ENCODE data around the gene LDLRAP1.
"Not testable (repeated sequence)": the region's sequence is repeated elsewhere in the genome, so short reads cannot be mapped to it uniquely, and the experiment has no call there.

The LDLRAP1 gene

GRCh38 chr1:25575191-25575590 lies 31.8 kb downstream of the LDLRAP1 start:
- intact Hi-C loops (cut with micrococcal nuclease): no loop called here
- Mint-ChIP-seq H3K27ac (no peak overlapping the region), H3K4me3 (no peak overlapping the region), H3K27me3 (peaks cover 13% of the 10 kb centered on the region), H3K36me3 (ENCODE audit: low read depth) (no peaks in the 10 kb centered on the region), H3K4me1 (ENCODE audit: low read depth) (no peaks in the 10 kb centered on the region), H3K9me3 (no peaks in the 10 kb centered on the region)

GRCh38 chr1:25576459-25577133 lies 33.2 kb downstream of the LDLRAP1 start:
- H3K9me3 Mint-ChIP-seq: no peaks in the 10 kb centered on the region
- H3K27ac Mint-ChIP-seq: no peak overlapping the region
- peaks cover 9% of the 10 kb centered on the region for H3K4me1 Mint-ChIP-seq (ENCODE audit: low read depth)
- intact Hi-C loops (cut with micrococcal nuclease): no loop called here
- no peak overlapping the region for H3K4me3 Mint-ChIP-seq
- no peaks in the 10 kb centered on the region for H3K36me3 Mint-ChIP-seq (ENCODE audit: low read depth)
- peaks cover 15% of the 10 kb centered on the region for H3K27me3 Mint-ChIP-seq

DNA sequence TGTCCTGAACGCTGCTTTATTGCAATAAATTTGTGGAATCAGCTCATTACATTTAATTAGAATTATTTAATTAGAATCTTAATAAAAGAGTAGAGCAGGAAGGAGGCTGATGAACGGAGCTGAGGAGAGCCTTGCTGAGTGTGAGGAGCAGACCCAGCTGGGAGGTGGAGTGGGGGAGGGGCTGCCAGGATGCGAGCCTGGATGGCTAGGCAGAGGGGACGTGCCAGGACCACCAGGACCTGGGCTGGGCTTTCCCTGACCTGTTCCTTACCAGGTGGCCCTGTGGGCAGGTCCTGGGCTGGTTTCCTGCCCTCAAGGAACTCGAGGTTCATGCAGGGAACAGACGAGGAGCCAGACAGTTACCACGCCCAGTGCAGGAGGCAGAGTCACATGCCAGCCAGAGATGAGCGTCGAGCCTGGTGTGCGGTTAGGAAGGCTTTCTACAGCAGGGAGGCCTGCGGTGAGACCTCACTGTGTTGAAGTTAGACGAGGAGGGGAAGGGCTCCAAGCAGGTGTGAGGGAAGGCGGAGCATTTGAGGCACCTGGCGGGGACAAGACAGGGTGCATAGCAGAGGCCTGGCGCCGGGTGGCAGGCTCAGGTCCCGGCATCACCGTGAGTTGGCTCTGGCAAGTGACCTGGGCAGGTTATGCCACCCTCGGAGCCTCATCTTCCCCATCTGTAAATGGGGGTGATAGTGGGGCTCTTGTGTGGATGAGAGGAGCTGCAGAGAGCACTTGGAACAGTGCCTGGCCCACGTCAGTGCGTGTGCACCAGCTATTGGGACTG lies 33.9 kb downstream of the LDLRAP1 start:
- H3K27ac Mint-ChIP-seq: no peak overlapping the region

DNA sequence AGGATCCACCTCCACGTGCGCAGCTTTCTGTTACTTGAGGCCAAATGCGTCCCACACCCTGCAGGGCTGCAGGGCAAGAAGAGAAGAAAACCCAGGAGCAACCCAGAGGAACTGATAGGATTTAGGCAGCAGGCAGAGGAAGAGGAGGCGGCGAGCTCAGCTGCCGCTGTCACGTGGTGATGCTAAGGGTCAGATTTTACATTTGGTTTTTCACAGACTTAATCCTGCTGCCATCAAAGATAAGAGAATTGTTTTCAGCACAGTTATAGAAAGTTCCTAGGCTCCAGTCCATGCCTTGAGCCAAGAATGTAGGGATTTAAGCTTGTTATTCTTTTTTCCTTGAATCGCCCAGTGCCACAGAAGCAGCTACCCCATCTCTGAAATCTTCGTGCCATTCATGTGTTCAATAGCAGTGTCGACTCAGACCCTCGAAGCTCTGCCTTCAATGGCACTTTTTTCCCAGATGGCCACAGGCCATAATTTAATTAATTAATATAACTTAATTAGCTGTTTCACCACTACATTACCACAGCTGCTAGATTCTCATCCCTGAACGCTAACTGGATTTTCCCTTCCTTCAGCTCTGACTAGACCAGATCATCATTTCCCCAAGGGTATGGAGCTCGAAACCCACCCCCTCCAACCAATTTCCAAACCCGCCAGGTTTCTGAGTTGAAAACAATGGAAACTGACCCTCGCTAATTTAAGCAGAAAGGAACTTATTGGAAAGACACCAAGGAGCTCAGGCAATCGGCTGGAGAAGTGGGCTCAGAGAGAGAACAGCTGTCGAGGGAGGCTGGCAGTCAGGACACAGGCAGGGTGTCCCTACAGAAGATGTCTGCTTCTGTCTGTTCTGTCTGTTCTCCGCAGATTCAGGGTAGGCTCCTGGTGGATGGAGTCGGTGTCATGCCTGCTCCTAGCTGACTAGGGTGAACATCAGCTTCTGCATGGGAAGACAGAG lies 36.2 kb downstream of the LDLRAP1 start:
- Mint-ChIP-seq H3K4me3 (no peak overlapping the region), H3K27ac (no peak overlapping the region), H3K9me3 (no peaks in the 10 kb centered on the region), H3K36me3 (ENCODE audit: low read depth) (no peaks in the 10 kb centered on the region), H3K4me1 (ENCODE audit: low read depth) (peaks cover 9% of the 10 kb centered on the region), H3K27me3 (peaks cover 2% of the 10 kb centered on the region)
- intact Hi-C loops (cut with micrococcal nuclease): no loop called here

More for the DNA sequence above, 33.9 kb downstream of the LDLRAP1 start:
- Mint-ChIP-seq H3K4me3 (no peak overlapping the region), H3K27me3 (peaks cover 11% of the 10 kb centered on the region), H3K9me3 (no peaks in the 10 kb centered on the region), H3K4me1 (ENCODE audit: low read depth) (peaks cover 9% of the 10 kb centered on the region), H3K36me3 (ENCODE audit: low read depth) (no peaks in the 10 kb centered on the region)
- intact Hi-C loops (cut with micrococcal nuclease): no loop called here

DNA sequence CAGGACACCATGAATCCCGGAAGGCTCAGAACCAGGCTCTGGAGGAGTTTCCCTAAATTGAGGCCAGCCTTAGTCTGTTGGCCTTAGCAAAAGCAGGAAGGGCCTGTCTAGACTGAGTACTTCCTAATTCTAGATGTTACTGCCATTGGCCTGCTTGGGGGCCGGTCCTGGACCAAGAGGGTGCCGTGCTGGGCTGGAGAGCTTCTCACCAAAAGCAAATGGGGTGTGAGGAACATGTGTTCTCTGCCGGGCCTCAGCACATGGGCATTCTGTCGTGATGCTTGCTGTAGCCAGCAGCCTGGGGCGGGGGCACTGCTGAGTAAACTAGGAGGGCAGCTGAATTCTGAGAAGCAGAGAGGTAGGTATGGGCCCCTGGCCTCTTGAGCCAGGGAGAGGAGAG lies 37.5 kb downstream of the LDLRAP1 start:
- Mint-ChIP-seq H3K36me3 (ENCODE audit: low read depth) (no peaks in the 10 kb centered on the region), H3K27ac (no peak overlapping the region), H3K4me1 (ENCODE audit: low read depth) (peaks cover 14% of the 10 kb centered on the region), H3K4me3 (no peak overlapping the region), H3K27me3 (peaks cover 2% of the 10 kb centered on the region), H3K9me3 (no peaks in the 10 kb centered on the region)
- intact Hi-C loops (cut with micrococcal nuclease): no loop called here

GRCh38 chr1:25581764-25582163 lies 38.4 kb downstream of the LDLRAP1 start:
- Mint-ChIP-seq H3K4me3 (no peak overlapping the region), H3K27ac (no peak overlapping the region), H3K4me1 (ENCODE audit: low read depth) (peaks cover 14% of the 10 kb centered on the region), H3K9me3 (no peaks in the 10 kb centered on the region), H3K36me3 (ENCODE audit: low read depth) (no peaks in the 10 kb centered on the region), H3K27me3 (peaks cover 2% of the 10 kb centered on the region)
- intact Hi-C loops (cut with micrococcal nuclease): no loop called here

GRCh38 chr1:25583519-25584370 lies 40.3 kb downstream of the LDLRAP1 start:
- Mint-ChIP-seq H3K4me1 (ENCODE audit: low read depth) (peaks cover 14% of the 10 kb centered on the region), H3K27ac (no peak overlapping the region), H3K27me3 (peaks cover 4% of the 10 kb centered on the region), H3K9me3 (no peaks in the 10 kb centered on the region), H3K4me3 (no peak overlapping the region), H3K36me3 (ENCODE audit: low read depth) (no peaks in the 10 kb centered on the region)
- intact Hi-C loops (cut with micrococcal nuclease): no loop called here

- no peaks in the 10 kb centered on the region for H3K9me3 Mint-ChIP-seq
- H3K4me3 Mint-ChIP-seq: no peak overlapping the region
- peaks cover 2% of the 10 kb centered on the region for H3K27me3 Mint-ChIP-seq
- peaks cover 8% of the 10 kb centered on the region for H3K4me1 Mint-ChIP-seq (ENCODE audit: low read depth)
- H3K27ac Mint-ChIP-seq: no peak overlapping the region
- H3K36me3 Mint-ChIP-seq (ENCODE audit: low read depth): no peaks in the 10 kb centered on the region
- intact Hi-C loops (cut with micrococcal nuclease): no loop called here
These were observed 42.8 kb downstream of the LDLRAP1 start for GRCh38 chr1:25586181-25586588.

- H3K27me3 Mint-ChIP-seq: peaks cover 2% of the 10 kb centered on the region
- H3K4me1 Mint-ChIP-seq (ENCODE audit: low read depth): peaks cover 5% of the 10 kb centered on the region
- no peaks in the 10 kb centered on the region for H3K36me3 Mint-ChIP-seq (ENCODE audit: low read depth)
- intact Hi-C loops (cut with micrococcal nuclease): no loop called here
- no peaks in the 10 kb centered on the region for H3K9me3 Mint-ChIP-seq
- H3K27ac Mint-ChIP-seq: no peak overlapping the region
- no peak overlapping the region for H3K4me3 Mint-ChIP-seq
These were observed 43.9 kb downstream of the LDLRAP1 start for GRCh38 chr1:25587290-25587689.

- H3K4me1 Mint-ChIP-seq (ENCODE audit: low read depth); H3K4me3 Mint-ChIP-seq; H3K36me3 Mint-ChIP-seq (ENCODE audit: low read depth); H3K27me3 Mint-ChIP-seq; intact Hi-C loops (cut with micrococcal nuclease); H3K9me3 Mint-ChIP-seq; H3K27ac Mint-ChIP-seq: not testable (repeated sequence)
These were observed 44.8 kb downstream of the LDLRAP1 start for GRCh38 chr1:25588224-25588623.

DNA sequence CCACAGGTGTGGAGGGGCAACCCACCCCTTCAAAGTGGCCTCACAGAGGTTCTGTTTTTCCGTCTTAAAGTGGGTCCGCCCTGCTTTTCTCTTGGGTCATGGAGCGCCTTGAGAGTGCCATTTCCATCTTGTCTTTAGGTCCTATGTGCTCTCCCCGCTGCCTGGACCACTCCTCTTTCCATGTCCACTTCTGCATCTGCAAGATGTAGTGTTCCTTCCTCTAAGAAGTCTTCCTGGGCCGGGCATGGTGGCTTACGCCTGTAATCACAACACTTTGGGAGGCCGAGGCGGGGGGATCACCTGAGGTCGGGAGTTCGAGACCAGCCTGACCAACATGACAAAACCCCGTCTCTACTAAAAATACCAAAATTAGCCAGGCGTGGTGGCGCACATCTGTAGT lies 45.4 kb downstream of the LDLRAP1 start:
- H3K9me3 Mint-ChIP-seq, H3K27ac Mint-ChIP-seq: not testable (repeated sequence)

GRCh38 chr1:25590096-25590824 lies 46.9 kb downstream of the LDLRAP1 start:
- intact Hi-C loops (cut with micrococcal nuclease): no loop called here
- Mint-ChIP-seq H3K27me3 (peaks cover 11% of the 10 kb centered on the region), H3K36me3 (ENCODE audit: low read depth) (no peaks in the 10 kb centered on the region), H3K27ac (no peak overlapping the region), H3K4me1 (ENCODE audit: low read depth) (no peaks in the 10 kb centered on the region), H3K9me3 (no peaks in the 10 kb centered on the region), H3K4me3 (no peak overlapping the region)

More for the DNA sequence above, 45.4 kb downstream of the LDLRAP1 start:
- H3K4me1 Mint-ChIP-seq (ENCODE audit: low read depth); H3K36me3 Mint-ChIP-seq (ENCODE audit: low read depth); H3K27me3 Mint-ChIP-seq; H3K4me3 Mint-ChIP-seq; intact Hi-C loops (cut with micrococcal nuclease): not testable (repeated sequence)

DNA sequence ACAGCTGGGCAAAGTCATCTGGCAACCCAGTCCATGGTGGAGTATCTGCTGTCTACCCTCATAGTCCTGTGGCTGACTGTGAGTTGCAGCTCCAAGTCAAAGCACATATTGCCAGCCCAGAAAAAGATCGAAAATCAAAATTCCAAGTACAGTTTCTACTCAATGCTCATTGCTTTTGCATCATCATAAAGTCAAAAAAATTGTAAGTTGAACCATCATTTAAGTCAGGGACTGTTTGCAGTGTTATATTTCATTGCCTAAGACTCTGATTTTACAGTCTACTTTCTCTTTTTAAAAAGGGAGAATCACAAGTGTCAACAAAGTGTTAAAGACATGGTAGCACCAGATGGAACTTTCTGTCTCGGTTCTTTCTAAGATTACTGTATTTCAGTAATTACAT lies 50.5 kb downstream of the LDLRAP1 start:
- H3K27me3 Mint-ChIP-seq: peaks cover 9% of the 10 kb centered on the region
- no peak overlapping the region for H3K4me3 Mint-ChIP-seq

More for the DNA sequence above, 50.5 kb downstream of the LDLRAP1 start:
- intact Hi-C loops (cut with micrococcal nuclease): no loop called here
- no peaks in the 10 kb centered on the region for H3K36me3 Mint-ChIP-seq (ENCODE audit: low read depth)
- no peak overlapping the region for H3K27ac Mint-ChIP-seq
- H3K9me3 Mint-ChIP-seq: peaks cover 4% of the 10 kb centered on the region
- no peaks in the 10 kb centered on the region for H3K4me1 Mint-ChIP-seq (ENCODE audit: low read depth)

Measured in dendritic cell treated with granulocyte-macrophage colony-stimulating factor and Interleukin-4, amounts not matched to agents 40 ng/mL and 50 ng/mL, for 4 days (primary cell).